ENCODE results near the gene TSSC4. TPM values are rescaled to one million over a fixed set of nuclear protein-coding genes. Genes with fewer than 3 reads are reported as not detected.
"Not testable (repeated sequence)": the region's sequence is repeated elsewhere in the genome, so short reads cannot be mapped to it uniquely, and the experiment has no call there.

TSSC4 gene
- 19.6 and 31.5 TPM in 2 replicates for total RNA-seq (ENCODE audit: low replicate concordance)

DNA sequence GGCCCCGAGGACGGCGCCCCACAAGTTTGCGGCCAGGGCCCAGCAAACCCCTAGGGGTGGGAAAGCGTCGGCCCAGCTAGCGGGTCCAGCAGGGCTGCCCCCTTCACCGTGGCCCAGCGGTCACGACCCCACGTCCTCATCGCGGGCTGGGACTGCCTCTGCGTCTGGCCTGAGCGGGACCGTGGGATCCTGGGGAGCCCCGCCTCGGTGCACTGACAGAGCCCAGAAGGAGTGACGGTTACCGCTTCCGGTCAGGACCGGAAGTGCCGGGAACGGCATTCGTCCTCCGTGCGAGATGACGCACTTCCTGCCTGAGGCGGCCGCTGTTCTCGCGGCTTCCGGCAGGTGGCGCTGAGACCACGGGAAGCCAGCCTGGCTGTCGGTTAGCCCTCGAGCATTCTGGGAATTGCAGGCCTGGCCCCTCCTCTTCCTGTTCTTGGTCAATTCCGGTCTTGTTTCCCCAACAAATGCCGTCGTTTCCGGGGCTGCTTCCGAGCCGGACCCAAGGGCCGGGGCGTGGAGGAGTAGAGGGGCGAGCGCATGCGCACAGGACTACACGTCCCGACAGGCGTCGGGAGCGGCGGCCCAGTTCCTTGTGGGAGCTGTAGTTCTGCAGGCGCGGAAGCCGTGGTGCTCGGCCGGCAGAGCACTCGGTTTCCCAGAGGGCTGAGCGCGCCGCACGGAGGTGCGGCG is at the start of gene TSSC4:
Gene TSSC4 (plus strand): TSS at position 682 of the 693 bp plus-strand sequence. CDS start 1,884 bp downstream, outside the sequence.
- peak within 1 kb of the TSS; percentile 94 for H3K4me3 ChIP-seq (ENCODE audit: low read depth, low read length)
- TF ChIP-seq, protein P1, sequence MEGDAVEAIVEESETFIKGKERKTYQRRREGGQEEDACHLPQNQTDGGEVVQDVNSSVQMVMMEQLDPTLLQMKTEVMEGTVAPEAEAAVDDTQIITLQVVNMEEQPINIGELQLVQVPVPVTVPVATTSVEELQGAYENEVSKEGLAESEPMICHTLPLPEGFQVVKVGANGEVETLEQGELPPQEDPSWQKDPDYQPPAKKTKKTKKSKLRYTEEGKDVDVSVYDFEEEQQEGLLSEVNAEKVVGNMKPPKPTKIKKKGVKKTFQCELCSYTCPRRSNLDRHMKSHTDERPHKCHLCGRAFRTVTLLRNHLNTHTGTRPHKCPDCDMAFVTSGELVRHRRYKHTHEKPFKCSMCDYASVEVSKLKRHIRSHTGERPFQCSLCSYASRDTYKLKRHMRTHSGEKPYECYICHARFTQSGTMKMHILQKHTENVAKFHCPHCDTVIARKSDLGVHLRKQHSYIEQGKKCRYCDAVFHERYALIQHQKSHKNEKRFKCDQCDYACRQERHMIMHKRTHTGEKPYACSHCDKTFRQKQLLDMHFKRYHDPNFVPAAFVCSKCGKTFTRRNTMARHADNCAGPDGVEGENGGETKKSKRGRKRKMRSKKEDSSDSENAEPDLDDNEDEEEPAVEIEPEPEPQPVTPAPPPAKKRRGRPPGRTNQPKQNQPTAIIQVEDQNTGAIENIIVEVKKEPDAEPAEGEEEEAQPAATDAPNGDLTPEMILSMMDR (IDR thresholded peaks at IDR 0.05; ENCODE audit: insufficient read depth, low read length) = peak; percentile 98
- DNase-seq (ENCODE audit: low read depth) = peak; percentile 100

DNA sequence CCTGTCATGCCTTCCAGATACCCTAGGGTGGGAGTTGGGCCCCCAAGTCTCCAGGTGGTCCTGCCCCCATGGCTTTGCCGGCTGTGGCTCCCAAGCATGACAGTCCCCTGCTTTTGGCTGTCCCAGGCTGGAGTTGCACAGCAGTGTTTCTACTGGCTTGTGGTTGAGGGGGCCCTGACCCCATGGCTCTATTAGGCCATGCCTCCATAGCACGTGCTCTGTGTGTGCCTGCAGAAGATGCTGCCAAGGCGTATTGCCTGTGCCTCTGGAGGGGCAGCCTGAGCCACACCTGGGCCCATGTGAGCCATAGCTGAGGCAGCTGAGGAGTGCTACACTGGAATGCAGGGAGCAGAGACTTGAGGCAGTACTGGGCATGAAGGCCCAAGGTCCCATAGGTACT is 48.8 kb upstream of the TSSC4 start:
- no peak overlapping the region for H3K4me3 ChIP-seq (ENCODE audit: low read depth, low read length)
- no peak for DNase-seq (ENCODE audit: low read depth)
- TF ChIP-seq, protein P1 (IDR thresholded peaks at IDR 0.05; ENCODE audit: insufficient read depth, low read length) = no peak

DNA sequence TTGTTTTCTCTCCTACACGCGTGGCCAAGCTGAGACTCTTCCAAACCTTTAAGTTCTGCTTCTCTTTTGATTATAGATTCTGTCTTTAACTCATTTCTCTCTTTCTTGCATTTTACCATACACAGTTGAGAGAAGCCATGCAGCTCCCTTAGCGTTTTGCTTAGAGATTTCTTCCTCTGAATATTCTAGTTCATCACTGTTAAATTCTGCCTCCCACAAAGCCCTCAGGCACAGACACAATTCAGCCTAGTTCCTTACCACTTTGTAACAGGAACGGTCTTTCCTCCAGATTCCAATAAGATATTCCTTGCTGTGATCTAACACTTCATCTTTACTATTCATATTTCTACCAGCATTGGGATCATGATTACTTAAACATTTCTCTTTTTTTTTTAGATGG is 48.1 kb upstream of the TSSC4 start:
- no peak overlapping the region for H3K4me3 ChIP-seq (ENCODE audit: low read depth, low read length)
- DNase-seq (ENCODE audit: low read depth) = no peak
- TF ChIP-seq, protein P1 (IDR thresholded peaks at IDR 0.05; ENCODE audit: insufficient read depth, low read length) = no peak

DNA sequence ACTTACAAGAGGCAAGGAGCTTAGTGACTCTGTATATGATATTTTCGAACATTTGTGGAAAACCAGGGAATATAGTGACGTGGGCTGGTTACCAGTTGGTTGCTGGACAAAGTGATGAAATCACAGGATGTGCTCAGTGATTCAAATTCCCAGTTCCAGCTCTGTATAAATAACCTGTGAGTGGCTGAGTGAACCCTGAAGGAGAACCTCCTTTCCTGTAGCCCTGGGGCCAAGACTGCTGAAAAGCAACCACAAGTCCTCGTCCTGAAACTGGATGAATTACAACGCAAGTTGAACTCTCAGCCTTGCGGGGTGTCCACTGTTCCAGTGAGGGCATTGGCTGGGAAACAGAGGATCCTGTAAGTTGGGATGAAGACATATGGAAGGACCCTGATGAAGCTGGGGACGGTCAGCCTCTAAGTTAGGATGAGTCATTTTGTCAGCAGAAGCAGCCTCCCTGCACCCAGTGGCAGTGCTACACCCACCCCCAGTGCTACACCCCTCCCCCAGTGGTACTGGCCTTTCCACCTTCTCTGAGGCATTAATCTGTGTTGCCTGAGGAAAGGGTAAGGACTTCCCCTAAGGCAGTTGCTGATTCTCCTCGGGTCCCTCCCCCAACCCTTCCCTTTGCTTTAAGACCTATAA is 45.4 kb upstream of the TSSC4 start:
- TF ChIP-seq, protein P1 (IDR thresholded peaks at IDR 0.05; ENCODE audit: insufficient read depth, low read length) = no peak
- no peak overlapping the region for H3K4me3 ChIP-seq (ENCODE audit: low read depth, low read length)
- peak; percentile 8 for DNase-seq (ENCODE audit: low read depth)

DNA sequence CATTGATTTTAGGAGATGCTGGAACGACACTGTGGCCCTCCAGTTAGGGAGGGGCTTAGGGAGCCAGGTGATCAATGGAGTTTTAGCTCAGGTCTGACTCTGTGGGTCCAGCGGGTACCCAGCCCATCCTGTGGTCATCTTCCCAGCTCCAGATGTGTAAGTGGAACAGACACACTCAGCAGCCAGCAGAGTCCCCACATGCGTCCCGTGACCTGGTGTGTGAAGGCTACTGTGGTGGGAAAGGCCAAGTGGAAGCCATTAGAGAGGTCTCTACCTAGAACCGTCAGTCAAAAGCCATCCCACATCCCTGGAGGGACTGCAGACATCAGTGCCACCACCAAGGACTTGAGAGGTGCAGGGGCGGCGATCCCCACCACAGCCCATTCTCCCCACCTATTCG is 43.3 kb upstream of the TSSC4 start:
- no peak overlapping the region for H3K4me3 ChIP-seq (ENCODE audit: low read depth, low read length)
- DNase-seq (ENCODE audit: low read depth) = no peak
- TF ChIP-seq, protein P1 (IDR thresholded peaks at IDR 0.05; ENCODE audit: insufficient read depth, low read length) = no peak

DNA sequence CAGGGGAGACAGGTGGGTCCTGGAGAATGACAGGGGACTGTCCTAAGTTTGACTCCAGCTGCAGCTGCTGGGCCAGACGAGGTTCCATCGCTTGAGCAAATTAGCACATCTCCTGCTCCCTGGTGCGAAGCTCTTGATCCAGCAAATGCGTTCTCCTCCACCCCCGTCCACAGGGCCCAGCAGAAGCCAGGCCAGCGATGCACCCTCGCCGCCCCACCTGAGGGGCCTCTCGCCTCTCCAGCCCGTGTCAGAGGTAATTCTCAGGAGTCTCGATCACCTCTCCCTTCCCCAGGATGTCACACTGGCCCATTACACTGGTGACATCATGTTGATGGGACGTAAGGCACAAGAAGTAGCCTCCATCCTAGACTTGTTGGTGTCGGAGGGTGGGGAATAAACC is 42.9 kb upstream of the TSSC4 start:
- DNase-seq (ENCODE audit: low read depth); H3K4me3 ChIP-seq (ENCODE audit: low read depth, low read length): not testable (repeated sequence)

DNA sequence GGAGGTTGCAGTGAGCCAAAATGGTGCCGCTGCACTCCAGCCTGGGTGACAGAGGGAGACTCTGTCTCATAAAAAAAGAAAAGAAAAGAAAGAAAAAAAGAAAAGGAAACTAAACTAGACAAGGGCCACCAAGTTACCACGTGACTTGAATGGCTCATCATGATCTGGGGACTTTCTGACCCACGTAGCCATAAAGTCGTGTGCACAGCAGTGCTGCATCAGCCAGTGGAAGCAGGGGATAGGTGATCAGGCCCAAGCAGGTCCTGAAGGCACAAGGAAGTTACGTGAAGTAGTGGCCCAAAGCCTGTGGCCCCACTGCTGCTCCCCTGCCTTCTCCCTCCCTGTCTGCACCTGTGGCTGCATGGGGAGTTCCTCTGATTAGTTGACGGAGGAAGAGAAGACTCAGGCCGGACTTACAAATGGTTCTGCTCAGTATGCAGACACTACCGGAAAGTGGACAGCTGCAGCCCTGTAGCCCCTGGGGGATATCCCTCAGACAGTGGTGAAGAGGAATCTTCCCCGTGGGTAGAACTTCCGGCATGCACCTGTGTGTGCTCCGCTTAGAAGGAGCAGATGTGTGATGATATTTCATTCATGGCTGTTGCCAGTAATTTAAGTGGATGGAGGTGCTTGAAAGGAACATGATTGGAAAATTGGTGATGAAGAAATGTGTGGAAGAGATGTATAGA is 41.7 kb upstream of the TSSC4 start:
- TF ChIP-seq, protein P1 (IDR thresholded peaks at IDR 0.05; ENCODE audit: insufficient read depth, low read length) = no peak
- no peak for DNase-seq (ENCODE audit: low read depth)
- H3K4me3 ChIP-seq (ENCODE audit: low read depth, low read length) = no peak overlapping the region
